Measurements from ENCODE around the gene DRAXIN. TPM values are rescaled to one million over a fixed set of nuclear protein-coding genes. Genes with fewer than 3 reads are reported as not detected.

DRAXIN gene
- polyA plus RNA-seq, 3 donors from 2014 or later, result 0.29 to 0.94 (median 0.58) TPM

GRCh38 chr1:11700601-11701467, 9.3 kb downstream of the DRAXIN start:
- DNase-seq, result no peak
- no peak overlapping the region for H3K4me3 Mint-ChIP-seq
- H3K27me3 Mint-ChIP-seq (ENCODE audit: low read depth in 3 of 3), result peaks cover 0 to 5% (median 4%) of the 10 kb centered on the region in 3 donors
- H3K9me3 Mint-ChIP-seq, result no peaks in the 10 kb centered on the region
- peaks cover 0 to 1% of the 10 kb centered on the region in 2 donors for H3K4me1 Mint-ChIP-seq
- H3K36me3 Mint-ChIP-seq, result peaks cover 0 to 4% (median 0%) of the 10 kb centered on the region in 3 donors
- no peak overlapping the region for H3K27ac Mint-ChIP-seq

- peaks cover 0 to 5% (median 4%) of the 10 kb centered on the region in 3 donors for H3K27me3 Mint-ChIP-seq (ENCODE audit: low read depth in 3 of 3)
- peaks cover 0 to 4% (median 0%) of the 10 kb centered on the region in 3 donors for H3K36me3 Mint-ChIP-seq
- H3K4me3 Mint-ChIP-seq, result no peak overlapping the region
- no peak overlapping the region for H3K27ac Mint-ChIP-seq
- no peaks in the 10 kb centered on the region for H3K9me3 Mint-ChIP-seq
- peaks cover 0 to 1% of the 10 kb centered on the region in 2 donors for H3K4me1 Mint-ChIP-seq
- no peak for DNase-seq
Observed at GRCh38 chr1:11701551-11701961, 10.0 kb downstream of the DRAXIN start.

DNA sequence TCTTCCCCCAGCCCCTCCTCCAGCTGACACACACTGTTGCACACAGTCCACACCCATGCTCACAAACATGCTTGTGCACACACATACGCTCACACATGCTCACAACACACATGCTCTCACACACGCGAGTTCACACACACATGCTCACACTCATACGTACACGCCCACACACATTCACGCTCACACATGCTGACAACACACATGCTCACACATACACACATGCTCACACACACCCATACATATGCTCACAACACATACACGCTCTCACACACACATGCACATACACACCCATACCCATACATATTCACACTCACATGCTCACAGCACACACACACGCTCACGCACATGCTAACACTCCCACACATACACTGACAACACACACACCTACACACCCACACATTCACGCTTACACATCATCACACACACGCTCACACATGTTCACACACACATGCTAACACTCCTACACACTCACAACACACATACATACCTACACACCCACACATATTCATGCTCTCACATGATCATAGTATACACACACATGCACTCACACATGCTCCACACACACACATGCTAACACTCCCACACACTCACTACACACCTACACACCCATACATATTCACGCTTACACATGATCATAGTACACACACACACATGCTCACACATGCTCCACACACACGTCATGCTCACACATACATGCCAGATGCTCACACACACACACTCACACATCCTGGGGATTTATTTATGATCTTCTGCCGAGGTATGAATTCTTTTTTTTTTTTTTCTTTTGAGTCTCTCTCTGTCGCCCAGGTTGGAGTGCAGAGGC, 10.7 kb downstream of the DRAXIN start:
- H3K27me3 Mint-ChIP-seq (ENCODE audit: low read depth in 3 of 3), result peaks cover 0 to 5% (median 4%) of the 10 kb centered on the region in 3 donors
- H3K4me3 Mint-ChIP-seq, result no peak overlapping the region
- no peaks in the 10 kb centered on the region for H3K9me3 Mint-ChIP-seq
- H3K4me1 Mint-ChIP-seq, result peaks cover 0 to 1% of the 10 kb centered on the region in 2 donors
- no peak for DNase-seq
- peaks cover 0 to 4% (median 0%) of the 10 kb centered on the region in 3 donors for H3K36me3 Mint-ChIP-seq
- H3K27ac Mint-ChIP-seq, result no peak overlapping the region

- H3K9me3 Mint-ChIP-seq, result no peaks in the 10 kb centered on the region
- peaks cover 0 to 1% of the 10 kb centered on the region in 2 donors for H3K4me1 Mint-ChIP-seq
Observed at GRCh38 chr1:11703357-11704193, 12.1 kb downstream of the DRAXIN start.

GRCh38 chr1:11704194-11704529, 12.7 kb downstream of the DRAXIN start:
- no peaks in the 10 kb centered on the region for H3K9me3 Mint-ChIP-seq
- H3K27ac Mint-ChIP-seq, result no peak overlapping the region
- peaks cover 0 to 1% of the 10 kb centered on the region in 2 donors for H3K4me1 Mint-ChIP-seq
- H3K27me3 Mint-ChIP-seq (ENCODE audit: low read depth in 3 of 3), result peaks cover 0 to 2% (median 1%) of the 10 kb centered on the region in 3 donors
- no peak for DNase-seq
- H3K4me3 Mint-ChIP-seq, result no peak overlapping the region
- H3K36me3 Mint-ChIP-seq, result peaks cover 0 to 4% (median 0%) of the 10 kb centered on the region in 3 donors

More at GRCh38 chr1:11703357-11704193, 12.1 kb downstream of the DRAXIN start:
- DNase-seq, result no peak
- Mint-ChIP-seq H3K27me3 (ENCODE audit: low read depth in 3 of 3) (peaks cover 0 to 2% (median 2%) of the 10 kb centered on the region in 3 donors), H3K36me3 (peaks cover 0 to 4% (median 0%) of the 10 kb centered on the region in 3 donors), H3K27ac (peak overlapping the region in 1 of 6 donors; percentile 5), H3K4me3 (no peak overlapping the region)

DNA sequence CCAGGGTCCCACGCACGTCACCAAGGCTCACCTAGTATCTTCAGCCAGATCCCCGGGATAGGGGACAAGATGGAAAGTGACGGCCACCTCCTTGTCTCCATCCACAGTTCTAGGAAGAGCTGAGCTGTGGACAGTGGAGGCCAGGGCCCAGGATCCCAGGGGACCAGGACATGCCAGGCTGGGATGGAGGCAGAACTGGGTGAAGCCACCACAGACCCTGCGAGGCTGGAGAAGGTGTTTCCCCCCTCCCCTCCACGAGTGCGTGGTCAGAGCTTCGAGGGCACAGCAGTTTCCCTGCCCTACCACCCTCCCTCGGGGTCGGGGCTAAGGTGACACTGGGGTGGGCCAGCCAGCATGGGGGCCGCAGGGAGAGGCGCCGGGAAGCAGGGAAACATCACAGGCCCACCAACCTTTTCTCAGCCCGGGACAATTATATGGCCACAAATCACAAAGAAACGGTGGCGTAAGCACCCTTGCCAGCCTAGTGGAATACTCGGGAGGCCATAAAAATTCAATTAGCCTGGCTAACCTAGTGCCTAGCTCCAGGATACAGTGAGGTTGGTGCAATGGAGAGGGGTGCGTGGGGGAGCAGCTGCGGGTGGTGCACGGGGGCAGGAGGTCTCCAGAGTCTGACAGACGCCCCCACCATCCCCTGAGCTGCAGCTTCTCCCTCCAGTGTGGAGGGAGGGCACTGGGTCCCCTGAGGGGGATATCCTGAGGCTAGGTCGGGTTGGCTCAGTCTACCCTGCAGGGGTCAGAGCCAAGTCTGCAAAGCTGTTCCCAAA, 13.4 kb downstream of the DRAXIN start:
- Mint-ChIP-seq H3K36me3 (peaks cover 0 to 4% (median 0%) of the 10 kb centered on the region in 3 donors), H3K4me3 (no peak overlapping the region), H3K27ac (no peak overlapping the region), H3K27me3 (ENCODE audit: low read depth in 3 of 3) (peaks cover 0 to 2% (median 0%) of the 10 kb centered on the region in 3 donors), H3K9me3 (no peaks in the 10 kb centered on the region), H3K4me1 (peaks cover 0 to 1% of the 10 kb centered on the region in 2 donors)
- no peak for DNase-seq

- Mint-ChIP-seq H3K27ac (peak overlapping the region in 1 of 6 donors; percentile 14), H3K36me3 (peaks cover 0 to 4% (median 0%) of the 10 kb centered on the region in 3 donors), H3K27me3 (ENCODE audit: low read depth in 3 of 3) (peaks cover 0 to 2% (median 0%) of the 10 kb centered on the region in 3 donors), H3K9me3 (no peaks in the 10 kb centered on the region), H3K4me3 (no peak overlapping the region), H3K4me1 (peaks cover 0 to 1% of the 10 kb centered on the region in 2 donors)
- no peak for DNase-seq
Observed at GRCh38 chr1:11705596-11705995, 14.1 kb downstream of the DRAXIN start.

GRCh38 chr1:11706292-11706691, 14.8 kb downstream of the DRAXIN start:
- H3K4me3 Mint-ChIP-seq, result no peak overlapping the region
- peaks cover 0 to 4% (median 0%) of the 10 kb centered on the region in 3 donors for H3K36me3 Mint-ChIP-seq
- H3K4me1 Mint-ChIP-seq, result peaks cover 0 to 1% of the 10 kb centered on the region in 2 donors
- no peak overlapping the region for H3K27ac Mint-ChIP-seq
- no peaks in the 10 kb centered on the region for H3K9me3 Mint-ChIP-seq
- DNase-seq, result no peak
- H3K27me3 Mint-ChIP-seq (ENCODE audit: low read depth in 3 of 3), result peaks cover 0 to 2% (median 0%) of the 10 kb centered on the region in 3 donors

GRCh38 chr1:11707621-11708276, 16.2 kb downstream of the DRAXIN start:
- Mint-ChIP-seq H3K4me3 (no peak overlapping the region), H3K36me3 (peaks cover 0 to 4% (median 0%) of the 10 kb centered on the region in 3 donors)

DNA sequence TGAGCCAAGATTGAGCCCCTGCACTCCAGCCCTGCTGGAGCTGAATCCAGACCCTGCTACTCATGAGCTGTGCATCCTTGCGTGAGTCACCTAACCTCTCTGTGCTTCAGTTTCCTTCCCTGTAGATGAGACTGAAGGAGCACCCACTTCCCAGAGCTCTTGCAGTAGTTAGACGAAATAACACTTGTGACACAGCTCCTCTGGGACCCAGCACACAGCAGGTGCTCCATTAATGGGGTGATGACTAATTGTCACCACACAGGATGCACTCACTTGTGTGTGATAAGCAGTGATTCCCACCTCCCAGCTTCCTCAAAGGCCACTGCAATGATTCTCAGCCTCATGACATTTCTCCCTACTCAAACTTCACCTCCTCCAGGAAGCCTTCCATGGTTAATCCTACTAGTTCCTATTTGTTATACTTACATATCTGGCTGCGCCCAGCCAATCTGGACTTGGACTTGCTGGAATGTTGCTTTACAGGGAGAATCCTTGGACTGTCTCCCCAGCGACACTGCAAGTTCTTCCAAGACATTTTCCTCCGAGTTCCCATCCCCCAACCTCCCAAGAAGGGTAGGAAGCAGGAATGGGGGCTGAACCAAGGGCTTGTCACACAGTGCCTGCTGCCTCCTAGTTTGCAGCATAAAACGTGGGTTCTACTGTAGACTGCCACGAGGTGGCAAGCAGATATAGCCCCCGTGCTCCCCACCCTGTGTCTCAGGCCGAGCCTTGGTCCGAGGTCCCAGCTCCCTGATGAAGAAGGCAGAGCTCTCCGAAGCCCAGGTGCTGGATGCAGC, 17.2 kb downstream of the DRAXIN start:
- H3K27ac Mint-ChIP-seq, result peak overlapping the region in 1 of 6 donors; percentile 19
- no peak overlapping the region for H3K4me3 Mint-ChIP-seq
- no peaks in the 10 kb centered on the region for H3K4me1 Mint-ChIP-seq

More at GRCh38 chr1:11707621-11708276, 16.2 kb downstream of the DRAXIN start:
- Mint-ChIP-seq H3K27me3 (ENCODE audit: low read depth in 3 of 3) (peaks cover 0 to 2% (median 0%) of the 10 kb centered on the region in 3 donors), H3K27ac (peak overlapping the region in 1 of 6 donors; percentile 30), H3K9me3 (no peaks in the 10 kb centered on the region), H3K4me1 (peaks cover 0 to 1% of the 10 kb centered on the region in 2 donors)
- DNase-seq, result no peak

GRCh38 chr1:11711490-11711889, 20.0 kb downstream of the DRAXIN start:
- Mint-ChIP-seq H3K27ac (no peak overlapping the region), H3K9me3 (no peaks in the 10 kb centered on the region), H3K36me3 (no peaks in the 10 kb centered on the region), H3K27me3 (ENCODE audit: low read depth in 3 of 3) (no peaks in the 10 kb centered on the region), H3K4me3 (no peak overlapping the region), H3K4me1 (no peaks in the 10 kb centered on the region)
- no peak for DNase-seq

More for the DNA sequence above, 17.2 kb downstream of the DRAXIN start:
- no peak for DNase-seq
- H3K36me3 Mint-ChIP-seq, result no peaks in the 10 kb centered on the region
- H3K9me3 Mint-ChIP-seq, result no peaks in the 10 kb centered on the region
- H3K27me3 Mint-ChIP-seq (ENCODE audit: low read depth in 3 of 3), result no peaks in the 10 kb centered on the region
